Measurements from ENCODE around the gene KRTAP9-7. TPM values are rescaled to one million over a fixed set of nuclear protein-coding genes. Genes with fewer than 3 reads are reported as not detected.

The KRTAP9-7 gene
- total and polyA plus RNA-seq, 2 experiments from 2014 or later, result not detected

DNA sequence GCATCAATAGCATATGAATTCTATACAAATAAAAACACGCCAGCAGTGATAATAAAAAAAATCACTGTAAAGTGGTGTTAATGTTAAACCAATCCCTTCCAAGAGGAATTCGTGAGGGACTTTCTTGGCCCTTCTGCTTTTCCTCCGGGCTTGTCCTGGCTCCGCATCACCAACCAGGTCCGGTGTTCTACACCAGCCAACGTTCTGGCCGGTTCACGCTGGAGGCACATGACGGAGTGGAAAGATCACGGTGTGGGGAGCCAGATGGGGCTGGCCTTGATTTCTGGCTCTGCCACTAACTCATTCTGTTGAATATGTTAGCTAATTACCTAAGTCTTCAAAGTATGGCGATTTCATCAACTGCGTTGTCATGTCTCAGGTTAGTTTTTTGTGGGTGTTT is 28.6 kb downstream of the KRTAP9-7 start:
- Histone ChIP-seq H3K4me3 (no peak overlapping the region), H3K27ac (ENCODE audit: low read depth) (no peak overlapping the region), H3K79me2 (replicated peaks; ENCODE audit: insufficient read depth) (no peaks in the 10 kb centered on the region), H3K27me3 (ENCODE audit: insufficient read depth) (no peaks in the 10 kb centered on the region), H3K9me2 (ENCODE audit: insufficient read depth) (no peaks in the 10 kb centered on the region), H3K4me2 (no peak overlapping the region), H3K36me3 (ENCODE audit: insufficient read depth) (no peaks in the 10 kb centered on the region; the same call in 1 of the 2 replicates), H3F3A (replicated peaks; ENCODE audit: low read depth) (no peaks in the 10 kb centered on the region), H4K20me1 (replicated peaks; ENCODE audit: insufficient read depth) (no peaks in the 10 kb centered on the region), H2AFZ (no peak overlapping the region), H3K4me1 (ENCODE audit: insufficient read depth) (no peaks in the 10 kb centered on the region)
- no peaks in the 10 kb centered on the region; the same call in 2 of the 3 replicates for H3K9me3 Mint-ChIP-seq
- ATAC-seq (no peak), DNase-seq (ENCODE audit: low spot score) (no peak)
- H3K27ac Mint-ChIP-seq, result no peak overlapping the region
- H3K36me3 Mint-ChIP-seq (ENCODE audit: low read depth), result no peaks in the 10 kb centered on the region
- TF ChIP-seq, protein P1, sequence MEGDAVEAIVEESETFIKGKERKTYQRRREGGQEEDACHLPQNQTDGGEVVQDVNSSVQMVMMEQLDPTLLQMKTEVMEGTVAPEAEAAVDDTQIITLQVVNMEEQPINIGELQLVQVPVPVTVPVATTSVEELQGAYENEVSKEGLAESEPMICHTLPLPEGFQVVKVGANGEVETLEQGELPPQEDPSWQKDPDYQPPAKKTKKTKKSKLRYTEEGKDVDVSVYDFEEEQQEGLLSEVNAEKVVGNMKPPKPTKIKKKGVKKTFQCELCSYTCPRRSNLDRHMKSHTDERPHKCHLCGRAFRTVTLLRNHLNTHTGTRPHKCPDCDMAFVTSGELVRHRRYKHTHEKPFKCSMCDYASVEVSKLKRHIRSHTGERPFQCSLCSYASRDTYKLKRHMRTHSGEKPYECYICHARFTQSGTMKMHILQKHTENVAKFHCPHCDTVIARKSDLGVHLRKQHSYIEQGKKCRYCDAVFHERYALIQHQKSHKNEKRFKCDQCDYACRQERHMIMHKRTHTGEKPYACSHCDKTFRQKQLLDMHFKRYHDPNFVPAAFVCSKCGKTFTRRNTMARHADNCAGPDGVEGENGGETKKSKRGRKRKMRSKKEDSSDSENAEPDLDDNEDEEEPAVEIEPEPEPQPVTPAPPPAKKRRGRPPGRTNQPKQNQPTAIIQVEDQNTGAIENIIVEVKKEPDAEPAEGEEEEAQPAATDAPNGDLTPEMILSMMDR (conservative IDR thresholded peaks at IDR 0.05; ENCODE audit: low read depth in 2 of 2), result no peak
- TF ChIP-seq ZNF114 (CRISPR knock-in tag; IDR thresholded peaks at IDR 0.05), result no peak
- TF ChIP-seq EZH2 (IDR thresholded peaks at IDR 0.05; ENCODE audit: low read depth, unreplicated experiment), result no peak
- no peak for TF ChIP-seq ETS1 (IDR thresholded peaks at IDR 0.05)
- TF ChIP-seq JUNB (IDR thresholded peaks at IDR 0.05; ENCODE audit: unreplicated experiment), result no peak
- no peak for TF ChIP-seq EZH2phosphoT487 (IDR thresholded peaks at IDR 0.05; ENCODE audit: unreplicated experiment)
- no peak for TF ChIP-seq REST (IDR thresholded peaks at IDR 0.05; ENCODE audit: unreplicated experiment)
- TF ChIP-seq NANOG (IDR thresholded peaks at IDR 0.05; ENCODE audit: borderline replicate concordance), result no peak
- TF ChIP-seq, protein P2, sequence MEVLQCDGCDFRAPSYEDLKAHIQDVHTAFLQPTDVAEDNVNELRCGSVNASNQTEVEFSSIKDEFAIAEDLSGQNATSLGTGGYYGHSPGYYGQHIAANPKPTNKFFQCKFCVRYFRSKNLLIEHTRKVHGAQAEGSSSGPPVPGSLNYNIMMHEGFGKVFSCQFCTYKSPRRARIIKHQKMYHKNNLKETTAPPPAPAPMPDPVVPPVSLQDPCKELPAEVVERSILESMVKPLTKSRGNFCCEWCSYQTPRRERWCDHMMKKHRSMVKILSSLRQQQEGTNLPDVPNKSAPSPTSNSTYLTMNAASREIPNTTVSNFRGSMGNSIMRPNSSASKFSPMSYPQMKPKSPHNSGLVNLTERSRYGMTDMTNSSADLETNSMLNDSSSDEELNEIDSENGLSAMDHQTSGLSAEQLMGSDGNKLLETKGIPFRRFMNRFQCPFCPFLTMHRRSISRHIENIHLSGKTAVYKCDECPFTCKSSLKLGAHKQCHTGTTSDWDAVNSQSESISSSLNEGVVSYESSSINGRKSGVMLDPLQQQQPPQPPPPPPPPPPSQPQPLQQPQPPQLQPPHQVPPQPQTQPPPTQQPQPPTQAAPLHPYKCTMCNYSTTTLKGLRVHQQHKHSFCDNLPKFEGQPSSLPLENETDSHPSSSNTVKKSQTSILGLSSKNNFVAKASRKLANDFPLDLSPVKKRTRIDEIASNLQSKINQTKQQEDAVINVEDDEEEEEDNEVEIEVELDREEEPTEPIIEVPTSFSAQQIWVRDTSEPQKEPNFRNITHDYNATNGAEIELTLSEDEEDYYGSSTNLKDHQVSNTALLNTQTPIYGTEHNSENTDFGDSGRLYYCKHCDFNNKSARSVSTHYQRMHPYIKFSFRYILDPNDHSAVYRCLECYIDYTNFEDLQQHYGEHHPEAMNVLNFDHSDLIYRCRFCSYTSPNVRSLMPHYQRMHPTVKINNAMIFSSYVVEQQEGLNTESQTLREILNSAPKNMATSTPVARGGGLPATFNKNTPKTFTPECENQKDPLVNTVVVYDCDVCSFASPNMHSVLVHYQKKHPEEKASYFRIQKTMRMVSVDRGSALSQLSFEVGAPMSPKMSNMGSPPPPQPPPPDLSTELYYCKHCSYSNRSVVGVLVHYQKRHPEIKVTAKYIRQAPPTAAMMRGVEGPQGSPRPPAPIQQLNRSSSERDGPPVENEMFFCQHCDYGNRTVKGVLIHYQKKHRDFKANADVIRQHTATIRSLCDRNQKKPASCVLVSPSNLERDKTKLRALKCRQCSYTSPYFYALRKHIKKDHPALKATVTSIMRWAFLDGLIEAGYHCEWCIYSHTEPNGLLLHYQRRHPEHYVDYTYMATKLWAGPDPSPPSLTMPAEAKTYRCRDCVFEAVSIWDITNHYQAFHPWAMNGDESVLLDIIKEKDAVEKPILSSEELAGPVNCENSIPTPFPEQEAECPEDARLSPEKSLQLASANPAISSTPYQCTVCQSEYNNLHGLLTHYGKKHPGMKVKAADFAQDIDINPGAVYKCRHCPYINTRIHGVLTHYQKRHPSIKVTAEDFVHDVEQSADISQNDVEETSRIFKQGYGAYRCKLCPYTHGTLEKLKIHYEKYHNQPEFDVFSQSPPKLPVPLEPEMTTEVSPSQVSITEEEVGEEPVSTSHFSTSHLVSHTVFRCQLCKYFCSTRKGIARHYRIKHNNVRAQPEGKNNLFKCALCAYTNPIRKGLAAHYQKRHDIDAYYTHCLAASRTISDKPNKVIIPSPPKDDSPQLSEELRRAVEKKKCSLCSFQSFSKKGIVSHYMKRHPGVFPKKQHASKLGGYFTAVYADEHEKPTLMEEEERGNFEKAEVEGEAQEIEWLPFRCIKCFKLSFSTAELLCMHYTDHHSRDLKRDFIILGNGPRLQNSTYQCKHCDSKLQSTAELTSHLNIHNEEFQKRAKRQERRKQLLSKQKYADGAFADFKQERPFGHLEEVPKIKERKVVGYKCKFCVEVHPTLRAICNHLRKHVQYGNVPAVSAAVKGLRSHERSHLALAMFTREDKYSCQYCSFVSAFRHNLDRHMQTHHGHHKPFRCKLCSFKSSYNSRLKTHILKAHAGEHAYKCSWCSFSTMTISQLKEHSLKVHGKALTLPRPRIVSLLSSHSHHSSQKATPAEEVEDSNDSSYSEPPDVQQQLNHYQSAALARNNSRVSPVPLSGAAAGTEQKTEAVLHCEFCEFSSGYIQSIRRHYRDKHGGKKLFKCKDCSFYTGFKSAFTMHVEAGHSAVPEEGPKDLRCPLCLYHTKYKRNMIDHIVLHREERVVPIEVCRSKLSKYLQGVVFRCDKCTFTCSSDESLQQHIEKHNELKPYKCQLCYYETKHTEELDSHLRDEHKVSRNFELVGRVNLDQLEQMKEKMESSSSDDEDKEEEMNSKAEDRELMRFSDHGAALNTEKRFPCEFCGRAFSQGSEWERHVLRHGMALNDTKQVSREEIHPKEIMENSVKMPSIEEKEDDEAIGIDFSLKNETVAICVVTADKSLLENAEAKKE (CRISPR knock-in tag; IDR thresholded peaks at IDR 0.05), result no peak
- no peak for TF ChIP-seq STAT1 (IDR thresholded peaks at IDR 0.05; ENCODE audit: unreplicated experiment)
- H3K27me3 Mint-ChIP-seq (ENCODE audit: insufficient read depth, low read depth, poor library complexity), result peaks cover 6% of the 10 kb centered on the region
- no peak overlapping the region for H3K4me3 Mint-ChIP-seq
- H3K4me1 Mint-ChIP-seq, result no peaks in the 10 kb centered on the region; the same call in 2 of the 3 replicates

Data from GM23338 (cell line).